ENCODE measurements around the gene SLC22A14. TPM values are rescaled to one million over a fixed set of nuclear protein-coding genes. Genes with fewer than 3 reads are reported as not detected.
"Not testable (repeated sequence)": the region's sequence is repeated elsewhere in the genome, so short reads cannot be mapped to it uniquely, and the experiment has no call there.

The SLC22A14 gene
- total RNA-seq, 1 experiment from 2014 or later = 0.22 TPM

- H3K9ac ChIP-seq (ENCODE audit: low read length); H3K4me3 ChIP-seq (replicated peaks in 1 of 2; ENCODE audit: low read depth in 1 of 2, low read length in 2 of 2); H3K27ac ChIP-seq (ENCODE audit: low read depth, low read length); H4K20me1 ChIP-seq (ENCODE audit: insufficient read depth); H2AFZ ChIP-seq (ENCODE audit: low read depth, low read length, poor library complexity, severe bottlenecking); H3K27me3 ChIP-seq (ENCODE audit: insufficient read depth, low read length); intact Hi-C loops (cut with micrococcal nuclease); H3K9me2 ChIP-seq (ENCODE audit: insufficient read depth); RAD21 ChIA-PET (ENCODE audit: low non-redundant PET in 1 of 2, low total read pairs in 2 of 2, uncharacterized antibody in 2 of 2, unreplicated experiment in 2 of 2); POLR2A ChIA-PET; H3K36me3 ChIP-seq (ENCODE audit: control insufficient read depth in 1 of 2, insufficient read depth in 2 of 2, low read length in 2 of 2); H3K79me2 ChIP-seq (ENCODE audit: insufficient read depth, low read length); ATAC-seq; H3K9me3 ChIP-seq (ENCODE audit: control insufficient read depth in 1 of 2, insufficient read depth in 1 of 2, low read depth in 1 of 2, low read length in 2 of 2); H3K4me1 ChIP-seq (ENCODE audit: control insufficient read depth in 1 of 2, insufficient read depth in 2 of 2, low read length in 2 of 2); H3K4me2 ChIP-seq (ENCODE audit: low read length); DNase-seq (ENCODE audit: low read depth, low spot score); BruUV-seq (replicated peaks): not testable (repeated sequence)
- CTCF ChIA-PET = interaction anchor here (2.9 kb wide), 1 partner anchor 9 kb away, joined by 11 read pairs; no protein-coding TSS in a partner anchor
Measured at GRCh38 chr3:38289286-38290217, 7.5 kb downstream of the SLC22A14 start.

GRCh38 chr3:38297053-38297452 is 15.0 kb downstream of the SLC22A14 start:
- intact Hi-C loops (cut with micrococcal nuclease); H3K27ac ChIP-seq (ENCODE audit: low read depth, low read length); H3K4me2 ChIP-seq (ENCODE audit: low read length); H2AFZ ChIP-seq (ENCODE audit: low read depth, low read length, poor library complexity, severe bottlenecking); H3K9me3 ChIP-seq (ENCODE audit: control insufficient read depth in 1 of 2, insufficient read depth in 1 of 2, low read depth in 1 of 2, low read length in 2 of 2); H3K9ac ChIP-seq (ENCODE audit: low read length); H4K20me1 ChIP-seq (ENCODE audit: insufficient read depth); H3K9me2 ChIP-seq (ENCODE audit: insufficient read depth); H3K27me3 ChIP-seq (ENCODE audit: insufficient read depth, low read length); BruUV-seq (replicated peaks); DNase-seq (ENCODE audit: low read depth, low spot score); H3K4me1 ChIP-seq (ENCODE audit: control insufficient read depth in 1 of 2, insufficient read depth in 2 of 2, low read length in 2 of 2); H3K79me2 ChIP-seq (ENCODE audit: insufficient read depth, low read length); RAD21 ChIA-PET (ENCODE audit: low non-redundant PET in 1 of 2, low total read pairs in 2 of 2, uncharacterized antibody in 2 of 2, unreplicated experiment in 2 of 2); H3K4me3 ChIP-seq (replicated peaks in 1 of 2; ENCODE audit: low read depth in 1 of 2, low read length in 2 of 2); POLR2A ChIA-PET; ATAC-seq; H3K36me3 ChIP-seq (ENCODE audit: control insufficient read depth in 1 of 2, insufficient read depth in 2 of 2, low read length in 2 of 2): not testable (repeated sequence)
- CTCF ChIA-PET = interaction anchor here (2.2 kb wide), 1 partner anchor 8 kb away, joined by 11 read pairs; no protein-coding TSS in a partner anchor
